GM12878 (cell line): ENCODE results near the gene KDM8. TPM values are rescaled to one million over a fixed set of nuclear protein-coding genes. Genes with fewer than 3 reads are reported as not detected.

Experiments
- ATF3 ChIP-seq: IDR thresholded peaks from 2 replicates; pipeline ENCODE4 v1.6.1; 2011; ENCODE audit warnings: low read depth, mild to moderate bottlenecking, low read length, moderate library complexity, borderline replicate concordance; ENCODE audit errors: extremely low read depth
- CEBPB ChIP-seq, 2 experiments: fragments of 150-350 bp in 1 of 2; IDR thresholded peaks; 2 replicates each; pipeline ENCODE4 v1.6.1; 2012 to 2014; ENCODE audit warnings: low read depth in 2 of 2, low read length in 2 of 2, borderline replicate concordance in 1 of 2, inconsistent platforms in 1 of 2
- CREB1 ChIP-seq: IDR thresholded peaks from 2 replicates; pipeline ENCODE4 v1.6.1; 2012; ENCODE audit warnings: low read depth, mild to moderate bottlenecking, inconsistent platforms
- DPF2 ChIP-seq: fragments of 450-650 bp; IDR thresholded peaks from 2 replicates; pipeline ENCODE4 v1.6.1; 2017; ENCODE audit warnings: mild to moderate bottlenecking
- E2F4 ChIP-seq: IDR thresholded peaks from 2 replicates; pipeline ENCODE4 v1.6.1; 2012; ENCODE audit warnings: low read depth, low read length, improper control_type of control experiment
- ESRRA ChIP-seq: IDR thresholded peaks from 2 replicates; pipeline ENCODE4 v1.6.1; 2012; ENCODE audit warnings: mild to moderate bottlenecking, low read length, improper control_type of control experiment
- EZH2 ChIP-seq: IDR thresholded peaks from 2 replicates; pipeline ENCODE4 v1.6.1; 2012; ENCODE audit warnings: low read depth, mild to moderate bottlenecking, control low read depth, inconsistent platforms, low read length, borderline replicate concordance; ENCODE audit not compliant: control insufficient read depth
- IRF3 ChIP-seq: fragments of 450-650 bp; IDR thresholded peaks from 2 replicates; pipeline ENCODE4 v1.6.1; 2014; ENCODE audit warnings: mild to moderate bottlenecking
- IRF4 ChIP-seq: IDR thresholded peaks from 2 replicates; pipeline ENCODE4 v1.6.1; 2011; ENCODE audit warnings: low read depth, low read length
- MXI1 ChIP-seq: fragments of 150-350 bp; IDR thresholded peaks from 2 replicates; pipeline ENCODE4 v1.6.1; 2011; ENCODE audit warnings: low read depth, mild to moderate bottlenecking, inconsistent platforms, low read length, improper control_type of control experiment
- MYC ChIP-seq: IDR thresholded peaks from 2 replicates; pipeline ENCODE4 v1.6.1; 2011; ENCODE audit warnings: mild to moderate bottlenecking, low read length, moderate library complexity, inconsistent platforms; ENCODE audit not compliant: insufficient read depth, insufficient replicate concordance, insufficient read length, severe bottlenecking
- NFIC ChIP-seq: IDR thresholded peaks from 2 replicates; pipeline ENCODE4 v1.6.1; 2012; ENCODE audit warnings: low read depth, mild to moderate bottlenecking, inconsistent platforms, low read length, moderate library complexity
- NR2F1 ChIP-seq: fragments of 450-650 bp; conservative IDR thresholded peaks from 2 replicates; pipeline ENCODE4 v1.6.1; 2017; ENCODE audit warnings: mild to moderate bottlenecking
- PBX3 ChIP-seq: IDR thresholded peaks from 2 replicates; pipeline ENCODE4 v1.6.1; 2011; ENCODE audit warnings: mild to moderate bottlenecking, low read depth, low read length, moderate library complexity; ENCODE audit not compliant: insufficient replicate concordance
- PML ChIP-seq: IDR thresholded peaks from 2 replicates; pipeline ENCODE4 v1.6.1; 2012; ENCODE audit warnings: low read length, inconsistent platforms
- POLR2AphosphoS5 ChIP-seq: IDR thresholded peaks from 2 replicates; pipeline ENCODE4 v1.6.1; 2011; ENCODE audit warnings: mild to moderate bottlenecking, low read length, inconsistent platforms
- SPI1 ChIP-seq: IDR thresholded peaks from 2 replicates; pipeline ENCODE4 v1.6.1; 2011; ENCODE audit warnings: low read depth, mild to moderate bottlenecking, low read length, moderate library complexity, borderline replicate concordance; ENCODE audit not compliant: insufficient read depth
- YY1 ChIP-seq: IDR thresholded peaks from 2 replicates; pipeline ENCODE4 v1.6.1; 2011; ENCODE audit warnings: low read depth, mild to moderate bottlenecking, low read length
- ZBTB40 ChIP-seq: fragments of 450-650 bp; IDR thresholded peaks from 2 replicates; pipeline ENCODE4 v1.6.1; 2016; ENCODE audit warnings: mild to moderate bottlenecking, moderate library complexity, borderline replicate concordance
- ZNF217 ChIP-seq: fragments of 450-650 bp; IDR thresholded peaks from 2 replicates; pipeline ENCODE4 v1.6.1; 2017; ENCODE audit warnings: antibody characterized with exemption, mild to moderate bottlenecking
- polyA plus RNA-seq, 11 experiments: library from polyadenylated mRNA; depleted of rRNA in 4 of 11; unstranded in 6 of 11; stranded (reverse) in 5 of 11; fragments of >200 nt; fragmentation: Nextera tagmentation in 4 of 11; fragmentation: Illumina TruSeq in 1 of 11; extraction: Ambion mirVana in 4 of 11; extraction: Trizol in 1 of 11; gene quantifications; 1 replicate in 1 of 11; 2 replicates in 10 of 11; pipeline versions ENCODE4 v1.2.1 to v1.2.3, GENCODE V29; 2011 to 2016; ENCODE audit warnings: inconsistent platforms in 2 of 11, missing spikeins in 2 of 11, low read depth in 1 of 11
- total RNA-seq, 4 experiments: library from RNA; depleted of rRNA in 3 of 4; stranded (reverse); fragments of >200 nt in 3 of 4; fragmentation: Illumina TruSeq in 1 of 4; extraction: Trizol in 1 of 4; gene quantifications; 2 replicates each; pipeline versions ENCODE4 v1.2.1 to v1.2.3, GENCODE V29; 2013 to 2021

Gene KDM8
- total and polyA plus RNA-seq, 10 of the 15 experiments (the other 5 are each of a cell fraction or from before 2014, with no cell fraction given), result 0.79 to 8.9 (median 5.8) TPM

GRCh38 chr16:27203507-27204311 lies at the start of gene KDM8 (continued):
- TF ChIP-seq E2F4 (no peak), ATF3 (no peak), DPF2 (no peak), NFIC (no peak), PML (peak; percentile 79; the same call in 1 of the 2 replicates), ESRRA (0 out of 2 replicates have a peak, but pooled peaks have one; percentile 19), PBX3 (no peak), ZNF217 (no peak), IRF4 (0 out of 2 replicates have a peak, but pooled peaks have one; percentile 58), NR2F1 (no peak), POLR2AphosphoS5 (peak; percentile 91), IRF3 (peak; percentile 75; the same call in 1 of the 2 replicates), MXI1 (peak; percentile 76; the same call in 1 of the 2 replicates), SPI1 (no peak), CEBPB (IDR thresholded peaks at IDR 0.05; ENCODE audit: borderline replicate concordance in 1 of 2, low read depth in 2 of 2, low read length in 2 of 2) (no peak), MYC (no peak), CREB1 (no peak), YY1 (no peak), ZBTB40 (0 out of 2 replicates have a peak, but pooled peaks have one; percentile 15), EZH2 (no peak)
